ENCODE results near the gene LLPH.

GRCh38 chr12:66119229-66119869 is 11.2 kb downstream of the LLPH start:
- TF ChIP-seq CTCF (IDR thresholded peaks at IDR 0.05) (no peak), EP300 (IDR thresholded peaks at IDR 0.05) (no peak), POLR2A (IDR thresholded peaks at IDR 0.05) (no peak)

Measured in stomach (tissue), 4 donors.